ENCODE results near the gene ASB13.

DNA sequence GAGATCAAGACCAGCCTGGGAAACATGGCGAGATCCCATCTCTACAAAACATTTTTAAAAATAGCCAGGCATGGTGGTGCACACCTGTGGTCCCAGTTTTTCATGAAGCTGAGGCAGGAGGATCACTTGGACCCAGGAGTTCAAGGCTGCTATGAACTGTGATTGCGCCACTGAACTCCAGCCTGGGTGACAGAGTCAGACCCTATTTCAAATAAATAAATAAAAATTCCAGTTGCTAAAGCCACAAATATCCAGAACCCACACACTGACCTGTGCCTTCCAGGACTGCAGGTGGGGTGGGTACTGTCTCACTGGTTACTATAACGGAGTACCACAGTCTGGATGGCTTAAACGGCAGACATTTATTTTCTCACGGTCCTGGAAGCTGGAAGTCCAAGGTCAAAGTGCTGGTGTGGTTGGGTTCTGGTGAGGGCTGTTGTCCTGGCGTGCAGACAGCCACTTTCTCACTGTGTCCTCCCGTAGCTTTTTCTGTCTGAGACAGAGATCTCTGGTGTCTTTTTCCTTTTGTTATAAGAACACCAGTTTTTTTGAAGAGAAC lies 38.8 kb downstream of the ASB13 start:
- TF ChIP-seq, protein P1, sequence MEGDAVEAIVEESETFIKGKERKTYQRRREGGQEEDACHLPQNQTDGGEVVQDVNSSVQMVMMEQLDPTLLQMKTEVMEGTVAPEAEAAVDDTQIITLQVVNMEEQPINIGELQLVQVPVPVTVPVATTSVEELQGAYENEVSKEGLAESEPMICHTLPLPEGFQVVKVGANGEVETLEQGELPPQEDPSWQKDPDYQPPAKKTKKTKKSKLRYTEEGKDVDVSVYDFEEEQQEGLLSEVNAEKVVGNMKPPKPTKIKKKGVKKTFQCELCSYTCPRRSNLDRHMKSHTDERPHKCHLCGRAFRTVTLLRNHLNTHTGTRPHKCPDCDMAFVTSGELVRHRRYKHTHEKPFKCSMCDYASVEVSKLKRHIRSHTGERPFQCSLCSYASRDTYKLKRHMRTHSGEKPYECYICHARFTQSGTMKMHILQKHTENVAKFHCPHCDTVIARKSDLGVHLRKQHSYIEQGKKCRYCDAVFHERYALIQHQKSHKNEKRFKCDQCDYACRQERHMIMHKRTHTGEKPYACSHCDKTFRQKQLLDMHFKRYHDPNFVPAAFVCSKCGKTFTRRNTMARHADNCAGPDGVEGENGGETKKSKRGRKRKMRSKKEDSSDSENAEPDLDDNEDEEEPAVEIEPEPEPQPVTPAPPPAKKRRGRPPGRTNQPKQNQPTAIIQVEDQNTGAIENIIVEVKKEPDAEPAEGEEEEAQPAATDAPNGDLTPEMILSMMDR (IDR thresholded peaks at IDR 0.05), result no peak
- TF ChIP-seq, protein P2, sequence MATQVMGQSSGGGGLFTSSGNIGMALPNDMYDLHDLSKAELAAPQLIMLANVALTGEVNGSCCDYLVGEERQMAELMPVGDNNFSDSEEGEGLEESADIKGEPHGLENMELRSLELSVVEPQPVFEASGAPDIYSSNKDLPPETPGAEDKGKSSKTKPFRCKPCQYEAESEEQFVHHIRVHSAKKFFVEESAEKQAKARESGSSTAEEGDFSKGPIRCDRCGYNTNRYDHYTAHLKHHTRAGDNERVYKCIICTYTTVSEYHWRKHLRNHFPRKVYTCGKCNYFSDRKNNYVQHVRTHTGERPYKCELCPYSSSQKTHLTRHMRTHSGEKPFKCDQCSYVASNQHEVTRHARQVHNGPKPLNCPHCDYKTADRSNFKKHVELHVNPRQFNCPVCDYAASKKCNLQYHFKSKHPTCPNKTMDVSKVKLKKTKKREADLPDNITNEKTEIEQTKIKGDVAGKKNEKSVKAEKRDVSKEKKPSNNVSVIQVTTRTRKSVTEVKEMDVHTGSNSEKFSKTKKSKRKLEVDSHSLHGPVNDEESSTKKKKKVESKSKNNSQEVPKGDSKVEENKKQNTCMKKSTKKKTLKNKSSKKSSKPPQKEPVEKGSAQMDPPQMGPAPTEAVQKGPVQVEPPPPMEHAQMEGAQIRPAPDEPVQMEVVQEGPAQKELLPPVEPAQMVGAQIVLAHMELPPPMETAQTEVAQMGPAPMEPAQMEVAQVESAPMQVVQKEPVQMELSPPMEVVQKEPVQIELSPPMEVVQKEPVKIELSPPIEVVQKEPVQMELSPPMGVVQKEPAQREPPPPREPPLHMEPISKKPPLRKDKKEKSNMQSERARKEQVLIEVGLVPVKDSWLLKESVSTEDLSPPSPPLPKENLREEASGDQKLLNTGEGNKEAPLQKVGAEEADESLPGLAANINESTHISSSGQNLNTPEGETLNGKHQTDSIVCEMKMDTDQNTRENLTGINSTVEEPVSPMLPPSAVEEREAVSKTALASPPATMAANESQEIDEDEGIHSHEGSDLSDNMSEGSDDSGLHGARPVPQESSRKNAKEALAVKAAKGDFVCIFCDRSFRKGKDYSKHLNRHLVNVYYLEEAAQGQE (IDR thresholded peaks at IDR 0.05; ENCODE audit: low read depth, low read length), result no peak
- TF ChIP-seq SIN3A (IDR thresholded peaks at IDR 0.05; ENCODE audit: borderline replicate concordance, low read depth, low read length) (no peak), FOXM1 (IDR thresholded peaks at IDR 0.05; ENCODE audit: low read depth) (no peak), FOXJ3 (CRISPR knock-in tag; IDR thresholded peaks at IDR 0.05) (no peak)
- TF ChIP-seq, protein P3, sequence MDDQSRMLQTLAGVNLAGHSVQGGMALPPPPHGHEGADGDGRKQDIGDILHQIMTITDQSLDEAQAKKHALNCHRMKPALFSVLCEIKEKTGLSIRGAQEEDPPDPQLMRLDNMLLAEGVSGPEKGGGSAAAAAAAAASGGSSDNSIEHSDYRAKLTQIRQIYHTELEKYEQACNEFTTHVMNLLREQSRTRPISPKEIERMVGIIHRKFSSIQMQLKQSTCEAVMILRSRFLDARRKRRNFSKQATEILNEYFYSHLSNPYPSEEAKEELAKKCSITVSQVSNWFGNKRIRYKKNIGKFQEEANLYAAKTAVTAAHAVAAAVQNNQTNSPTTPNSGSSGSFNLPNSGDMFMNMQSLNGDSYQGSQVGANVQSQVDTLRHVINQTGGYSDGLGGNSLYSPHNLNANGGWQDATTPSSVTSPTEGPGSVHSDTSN (IDR thresholded peaks at IDR 0.05), result no peak
- TF ChIP-seq, protein P4, sequence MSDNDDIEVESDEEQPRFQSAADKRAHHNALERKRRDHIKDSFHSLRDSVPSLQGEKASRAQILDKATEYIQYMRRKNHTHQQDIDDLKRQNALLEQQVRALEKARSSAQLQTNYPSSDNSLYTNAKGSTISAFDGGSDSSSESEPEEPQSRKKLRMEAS (IDR thresholded peaks at IDR 0.05; ENCODE audit: low read depth), result no peak
